GM23248 (cell line): ENCODE results near the gene SSH3.

ENCODE experiments used
- EZH2 ChIP-seq: fragments of 200-600 bp; sonication (generic); IDR thresholded peaks from 2 replicates; pipeline ENCODE4 v1.6.1; 2018; ENCODE audit warnings: antibody characterized with exemption, mild to moderate bottlenecking; ENCODE audit not compliant: insufficient read depth, poor library complexity, severe bottlenecking
- EZH2phosphoT487 ChIP-seq: fragments of 200-600 bp; sonication (generic); IDR thresholded peaks from 2 replicates; pipeline ENCODE4 v1.6.1; 2018; ENCODE audit warnings: antibody characterized with exemption, moderate library complexity, mild to moderate bottlenecking, low read depth; ENCODE audit not compliant: insufficient read depth

DNA sequence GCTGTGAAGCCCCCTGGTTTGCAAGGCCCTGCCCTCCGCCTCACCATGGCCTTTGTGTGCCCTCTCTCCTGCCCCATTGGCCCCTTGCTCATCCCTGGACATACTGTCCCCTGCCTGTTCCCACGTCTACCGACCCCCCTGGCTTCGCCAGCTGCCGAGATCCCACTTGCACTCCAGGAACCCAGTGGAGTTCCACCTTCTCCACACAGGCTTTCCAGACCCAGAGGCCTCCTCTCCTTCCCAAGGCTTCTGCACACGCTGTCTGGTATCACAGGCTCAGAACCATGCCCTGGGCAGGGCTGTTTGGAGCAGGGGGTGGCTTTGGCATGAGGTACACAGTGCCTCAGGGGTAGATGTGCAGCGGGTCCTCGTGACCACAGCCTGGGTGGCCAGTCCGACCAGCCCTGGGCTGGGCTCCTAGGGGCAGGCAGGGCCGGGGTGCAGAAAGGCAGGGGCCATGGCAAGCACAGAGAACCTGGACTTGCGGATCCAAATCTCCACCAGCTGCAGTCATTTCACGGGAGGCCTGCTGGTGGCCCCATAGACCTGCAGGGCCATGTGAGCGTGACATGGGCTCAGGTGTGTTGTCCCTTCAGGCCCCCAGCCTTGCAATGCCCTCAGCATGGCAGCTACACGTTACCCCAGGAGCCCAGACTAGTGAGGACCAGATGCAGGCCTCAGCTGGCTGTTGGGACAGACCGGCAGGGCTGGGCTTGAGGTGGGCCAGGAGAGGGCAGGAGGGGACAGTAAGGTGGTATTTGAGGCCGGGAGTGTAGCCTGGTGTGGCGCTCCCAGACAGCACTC lies 27.5 kb upstream of the SSH3 start:
- TF ChIP-seq EZH2 = no peak
- TF ChIP-seq EZH2phosphoT487 = no peak
